Testis (tissue), 3 donors: Measurements from ENCODE around the gene MYL12B. TPM values are rescaled to one million over a fixed set of nuclear protein-coding genes. Genes with fewer than 3 reads are reported as not detected.

ENCODE experiments used
- DNase-seq: peaks from one replicate; pipeline ENCODE4 v3.0.0-alpha.2; 2019
- H3K27ac ChIP-seq, 2 donors: fragments of 200-600 bp; sonication (generic); one replicate each; pipeline ENCODE4 v1.5.1; 2019
- H3K27me3 ChIP-seq: fragments of 200-600 bp; sonication (generic); one replicate; pipeline ENCODE4 v1.5.1; 2019
- H3K36me3 ChIP-seq: fragments of 200-600 bp; sonication (generic); one replicate; pipeline ENCODE4 v1.5.1; 2017; ENCODE audit warnings: low read depth; ENCODE audit errors: missing control alignments
- H3K4me1 ChIP-seq: fragments of 200-600 bp; sonication (generic); one replicate; pipeline ENCODE4 v1.5.1; 2019
- H3K4me3 ChIP-seq, 2 donors: fragments of 200-600 bp; sonication (generic); one replicate each; pipeline ENCODE4 v1.5.1; 2017 to 2019
- H3K9me3 ChIP-seq: fragments of 200-600 bp; sonication (generic); one replicate; pipeline ENCODE4 v1.5.1; 2017
- CTCF ChIP-seq, 3 experiments: fragments of 450-650 bp in 2 of 3; fragments of 200-600 bp in 1 of 3; sonication (generic) in 1 of 3; IDR thresholded peaks; one replicate each; pipeline ENCODE4 v1.5.1; 2016 to 2019; ENCODE audit warnings: antibody characterized with exemption in 3 of 3, mild to moderate bottlenecking in 2 of 3, moderate library complexity in 1 of 3
- POLR2A ChIP-seq: fragments of 450-650 bp; IDR thresholded peaks from one replicate; pipeline ENCODE4 v1.6.1; 2017; ENCODE audit warnings: antibody characterized with exemption, mild to moderate bottlenecking, moderate library complexity
- WGBS, 2 donors: methylation state at CpG; one replicate each; pipeline ENCODE4 v1.1.5; 2018; 5-methylcytosine and 5-hydroxymethylcytosine counted together
- intact Hi-C: fragments of 100-400 bp; cut with DNase I; formaldehyde crosslinking; loops from one replicate; pipeline ENCODE4 v1.15.1; 2023; ENCODE audit warnings: low total_unique reads
- polyA plus RNA-seq: library from polyadenylated mRNA; stranded (reverse); fragments of 350-450 nt; fragmentation: Illumina TruSeq; extraction: RNeasy Lipid Tissue Mini Kit (QIAGEN cat#74804); gene quantifications from one replicate; pipeline ENCODE4 v1.2.3, GENCODE V29; 2014; ENCODE audit warnings: low read depth, low replicate concordance; ENCODE audit not compliant: insufficient read depth
- total RNA-seq, 2 donors: library from RNA; depleted of rRNA; stranded (reverse); fragments of >200 nt; gene quantifications; one replicate each; pipeline ENCODE4 v1.2.3, GENCODE V29; 2016

MYL12B gene
- total and polyA plus RNA-seq, 3 donors from 2014 or later: 215 to 372 (median 255) TPM

- H3K4me1 ChIP-seq: peaks cover 24% of the 10 kb centered on the region
- intact Hi-C loops: loop anchor here (10.0 kb wide), 3 partner anchors 91 to 311 kb away; partner anchors contain the start of gene LPIN2
- H3K9me3 ChIP-seq: no peaks in the 10 kb centered on the region
- H3K36me3 ChIP-seq: no peaks in the 10 kb centered on the region
- peak overlapping the region; percentile 77 to 93 for H3K4me3 ChIP-seq
- DNase-seq: peak; percentile 95
- H3K27me3 ChIP-seq: no peaks in the 10 kb centered on the region
- TF ChIP-seq CTCF (IDR thresholded peaks at IDR 0.05) (peak; percentile 85 to 93 (median 87)), POLR2A (no peak)
- whole genome bisulfite sequencing, 2 donors: 3 to 4% methylated on average over 23 to 29 of the region's 29 CpGs
- H3K27ac ChIP-seq: peak overlapping the region; percentile 94 to 97
Measured at GRCh38 chr18:3245853-3246634, 15.9 kb upstream of the MYL12B start.

GRCh38 chr18:3246635-3247239 lies 15.2 kb upstream of the MYL12B start:
- Histone ChIP-seq H3K27me3 (no peaks in the 10 kb centered on the region), H3K36me3 (no peaks in the 10 kb centered on the region), H3K9me3 (no peaks in the 10 kb centered on the region), H3K27ac (peak overlapping the region; percentile 94 to 97), H3K4me3 (peak overlapping the region; percentile 77 to 93), H3K4me1 (peaks cover 24% of the 10 kb centered on the region)
- peak; percentile 69 for DNase-seq
- WGBS, 2 donors: 0 to 3% methylated on average over 15 to 23 of the region's 23 CpGs
- intact Hi-C loops: loop anchor here (10.0 kb wide), 3 partner anchors 92 to 312 kb away; partner anchors contain the start of gene LPIN2
- no peak for TF ChIP-seq CTCF (IDR thresholded peaks at IDR 0.05)
- no peak for TF ChIP-seq POLR2A

GRCh38 chr18:3247240-3248061 lies 14.5 kb upstream of the MYL12B start, which contains the start of gene MYL12A:
MYL12A (plus strand) TSS chr18:3247801; CDS start chr18:3253248, 5,447 bp downstream.
- H3K4me3 ChIP-seq: peak within 1 kb of the TSS; percentile 77 to 93
- peak within 1 kb of the TSS; percentile 94 to 97 for H3K27ac ChIP-seq
- no peaks in the 10 kb centered on the region for H3K27me3 ChIP-seq
- no peaks in the 10 kb centered on the region for H3K9me3 ChIP-seq
- peak in 2 of 3 experiments; percentile 21 to 25 for TF ChIP-seq CTCF (IDR thresholded peaks at IDR 0.05)
- TF ChIP-seq POLR2A: peak; percentile 74
- peaks cover 24% of the 10 kb centered on the region for H3K4me1 ChIP-seq
- no peaks in the 10 kb centered on the region for H3K36me3 ChIP-seq
- peak; percentile 98 for DNase-seq
- intact Hi-C loops: loop anchor here (10.0 kb wide), 3 partner anchors 93 to 313 kb away; partner anchors contain the start of gene LPIN2
- 0 to 2% methylated on average over 24 to 65 of the region's 65 CpGs for WGBS, 2 donors

- H3K4me3 ChIP-seq: peak overlapping the region; percentile 77 to 93
- H3K9me3 ChIP-seq: no peaks in the 10 kb centered on the region
- H3K27me3 ChIP-seq: no peaks in the 10 kb centered on the region
- DNase-seq: peak; percentile 44
- peaks cover 24% of the 10 kb centered on the region for H3K4me1 ChIP-seq
- TF ChIP-seq CTCF (IDR thresholded peaks at IDR 0.05) (no peak), POLR2A (no peak)
- 0% methylated on average over 22 of the region's 22 CpGs for WGBS, 2 donors
- peak overlapping the region; percentile 94 to 97 for H3K27ac ChIP-seq
- intact Hi-C loops: loop anchor here (10.0 kb wide), 3 partner anchors 93 to 313 kb away; partner anchors contain the start of gene LPIN2
- no peaks in the 10 kb centered on the region for H3K36me3 ChIP-seq
Measured at GRCh38 chr18:3248062-3248657, 13.8 kb upstream of the MYL12B start.
